Keratinocyte (primary cell): ENCODE measurements around the gene SEC14L1. TPM values are rescaled to one million over a fixed set of nuclear protein-coding genes. Genes with fewer than 3 reads are reported as not detected.

Experiments used
- DNase-seq: peaks from one replicate; pipeline ENCODE4 v3.0.0-alpha.2; 2011; ENCODE audit warnings: low read depth, missing footprints, low spot score
- FAIRE-seq: peaks from 2 replicates; lab custom pipeline; 2011; peaks lifted over from hg19 to GRCh38; lab: Jason Lieb, UNC
- H2AFZ ChIP-seq: 2 replicates; pipeline ENCODE4 v1.6.0; 2012; ENCODE audit warnings: low read length, control low read depth, inconsistent platforms; ENCODE audit not compliant: control insufficient read depth
- H3K27ac ChIP-seq: 2 replicates; pipeline ENCODE4 v1.5.1; 2011; ENCODE audit warnings: low read length; ENCODE audit not compliant: control insufficient read depth, insufficient read depth
- H3K27me3 ChIP-seq: 3 replicates; pipeline ENCODE4 v1.6.0; 2011; ENCODE audit warnings: low read length; ENCODE audit not compliant: control insufficient read depth, insufficient read depth; ENCODE audit errors: extremely low read depth
- H3K36me3 ChIP-seq, 2 experiments: 2 replicates in 1 of 2; 3 replicates in 1 of 2; pipeline ENCODE4 v1.5.1; 2011; ENCODE audit warnings: low read length in 2 of 2, mild to moderate bottlenecking in 1 of 2; ENCODE audit not compliant: control insufficient read depth in 2 of 2, insufficient read depth in 2 of 2; ENCODE audit errors: extremely low read depth in 1 of 2
- H3K4me1 ChIP-seq: 3 replicates; pipeline ENCODE4 v1.5.1; 2011; ENCODE audit warnings: low read length; ENCODE audit not compliant: control insufficient read depth, insufficient read depth; ENCODE audit errors: extremely low read depth
- H3K4me2 ChIP-seq: 3 replicates; pipeline ENCODE4 v1.6.0; 2011; ENCODE audit warnings: low read depth, low read length; ENCODE audit not compliant: control insufficient read depth, insufficient read depth; ENCODE audit errors: extremely low read depth
- H3K4me3 ChIP-seq, 3 experiments: fragments of 200-600 bp in 1 of 3; sonication (generic) in 1 of 3; 2 replicates in 2 of 3; 3 replicates in 1 of 3; pipeline ENCODE4 v1.5.1; 2011 to 2016; ENCODE audit warnings: low read length in 3 of 3, mild to moderate bottlenecking in 3 of 3, control low read depth in 2 of 3, inconsistent platforms in 1 of 3, low read depth in 1 of 3, mixed read lengths in 1 of 3, mixed run types in 1 of 3, moderate library complexity in 1 of 3; ENCODE audit not compliant: control insufficient read depth in 2 of 3, insufficient read depth in 2 of 3; ENCODE audit errors: extremely low read depth in 1 of 3
- H3K79me2 ChIP-seq: 2 replicates; pipeline ENCODE4 v1.6.0; 2012; ENCODE audit warnings: low read length; ENCODE audit not compliant: control insufficient read depth, insufficient read depth
- H3K9ac ChIP-seq: 3 replicates; pipeline ENCODE4 v1.6.0; 2011; ENCODE audit warnings: low read length; ENCODE audit not compliant: control insufficient read depth, insufficient read depth; ENCODE audit errors: extremely low read depth
- H3K9me1 ChIP-seq: 3 replicates; pipeline ENCODE4 v1.6.0; 2011; ENCODE audit warnings: low read length; ENCODE audit not compliant: control insufficient read depth, insufficient read depth; ENCODE audit errors: extremely low read depth
- H3K9me3 ChIP-seq: 2 replicates; pipeline ENCODE4 v1.5.1; 2012; ENCODE audit warnings: low read depth, low read length; ENCODE audit not compliant: control insufficient read depth
- H4K20me1 ChIP-seq: 3 replicates; pipeline ENCODE4 v1.6.0; 2011; ENCODE audit warnings: low read length; ENCODE audit not compliant: control insufficient read depth, insufficient read depth; ENCODE audit errors: extremely low read depth
- CTCF ChIP-seq, 3 experiments: IDR thresholded peaks in 1 of 3; conservative IDR thresholded peaks in 1 of 3; optimal IDR thresholded peaks in 1 of 3; 2 replicates in 2 of 3; 3 replicates in 1 of 3; pipeline versions ENCODE3 to v1.5.1; 2011; ENCODE audit warnings: low read length in 3 of 3, mild to moderate bottlenecking in 3 of 3, moderate library complexity in 2 of 3, control low read depth in 1 of 3, inconsistent platforms in 1 of 3; ENCODE audit not compliant: insufficient read depth in 2 of 3; ENCODE audit errors: extremely low read depth in 1 of 3
- EZH2 ChIP-seq: IDR thresholded peaks from one replicate; pipeline ENCODE4 v1.6.1; 2012; ENCODE audit warnings: inconsistent platforms, mild to moderate bottlenecking, low read length, moderate library complexity
- dilution Hi-C: fragments of 300-500 bp; cut with MboI; formaldehyde crosslinking; loops from one replicate; pipeline ENCODE4 v1.7.0; 2020; ENCODE audit warnings: low sequenced_read_pairs; ENCODE audit not compliant: extremely low pct_ligation_motif_present
- polyA plus RNA-seq, 5 experiments: library from polyadenylated mRNA; depleted of rRNA in 3 of 5; stranded (reverse) in 3 of 5; stranded (forward) in 1 of 5; unstranded in 1 of 5; fragments of >200 nt; gene quantifications; 1 replicate in 1 of 5; 2 replicates in 3 of 5; 3 replicates in 1 of 5; pipeline versions ENCODE4 v1.2.1 to v1.2.3, GENCODE V29; 2011 to 2012; ENCODE audit warnings: missing spikeins in 2 of 5, low read depth in 1 of 5, low replicate concordance in 1 of 5

Gene SEC14L1
- polyA plus RNA-seq, 1 donor (not counting 4 experiments of a cell fraction or from before 2014, with no cell fraction given), result 35.6 TPM

GRCh38 chr17:77188084-77189066, 47.6 kb downstream of the SEC14L1 start:
- peaks cover 2% of the 10 kb centered on the region for H4K20me1 ChIP-seq
- H3K4me1 ChIP-seq, result no peaks in the 10 kb centered on the region
- peaks cover 68% of the 10 kb centered on the region for H3K79me2 ChIP-seq
- H2AFZ ChIP-seq, result no peak overlapping the region
- no peaks in the 10 kb centered on the region for H3K9me3 ChIP-seq
- H3K4me2 ChIP-seq, result no peak overlapping the region
- H3K4me3 ChIP-seq, result no peak overlapping the region
- no peak for FAIRE-seq
- H3K9ac ChIP-seq, result no peak overlapping the region
- no peaks in the 10 kb centered on the region for H3K27me3 ChIP-seq
- dilution Hi-C loops, result no loop called here
- DNase-seq, result no peak
- TF ChIP-seq EZH2 (no peak), CTCF (optimal IDR thresholded peaks at IDR 0.05 in 1 of 3, IDR thresholded peaks at IDR 0.05 in 1 of 3, conservative IDR thresholded peaks at IDR 0.05 in 1 of 3; ENCODE audit: extremely low read depth in 1 of 3, insufficient read depth in 2 of 3, low read length in 3 of 3) (no peak)
- H3K27ac ChIP-seq, result no peak overlapping the region
- H3K36me3 ChIP-seq, result peaks cover 11 to 19% of the 10 kb centered on the region in 2 experiments
- H3K9me1 ChIP-seq, result no peaks in the 10 kb centered on the region

- H4K20me1 ChIP-seq, result peaks cover 2% of the 10 kb centered on the region
- no peak overlapping the region for H3K9ac ChIP-seq
- H3K4me1 ChIP-seq, result no peaks in the 10 kb centered on the region
- H3K36me3 ChIP-seq, result peaks cover 13 to 21% of the 10 kb centered on the region in 2 experiments
- no peaks in the 10 kb centered on the region for H3K9me1 ChIP-seq
- dilution Hi-C loops, result no loop called here
- FAIRE-seq, result no peak
- H2AFZ ChIP-seq, result no peak overlapping the region
- no peak for DNase-seq
- H3K79me2 ChIP-seq, result peaks cover 60% of the 10 kb centered on the region
- no peak overlapping the region for H3K27ac ChIP-seq
- no peak for TF ChIP-seq CTCF (optimal IDR thresholded peaks at IDR 0.05 in 1 of 3, IDR thresholded peaks at IDR 0.05 in 1 of 3, conservative IDR thresholded peaks at IDR 0.05 in 1 of 3; ENCODE audit: extremely low read depth in 1 of 3, insufficient read depth in 2 of 3, low read length in 3 of 3)
- TF ChIP-seq EZH2, result no peak
- no peaks in the 10 kb centered on the region for H3K9me3 ChIP-seq
- H3K4me3 ChIP-seq, result no peak overlapping the region
- H3K4me2 ChIP-seq, result no peak overlapping the region
- H3K27me3 ChIP-seq, result no peaks in the 10 kb centered on the region
These were observed 48.4 kb downstream of the SEC14L1 start for GRCh38 chr17:77189148-77189547.
